Measurements from ENCODE around the gene ATF2.

ATF2 gene

GRCh38 chr2:175076272-175076671 lies 91.7 kb downstream of the ATF2 start:
- TF ChIP-seq CTCF (IDR thresholded peaks at IDR 0.05; ENCODE audit: low read depth, low read length): no peak
- H3K4me3 ChIP-seq (ENCODE audit: low read depth, low read length): no peak overlapping the region
- no peak for DNase-seq (ENCODE audit: low read depth, low spot score)
- in situ Hi-C loops (cut with HindIII; ENCODE audit: low sequenced_read_pairs): no loop called here

- no peak for TF ChIP-seq CTCF (IDR thresholded peaks at IDR 0.05; ENCODE audit: low read depth, low read length)
- no peak overlapping the region for H3K4me3 ChIP-seq (ENCODE audit: low read depth, low read length)
- no peak for DNase-seq (ENCODE audit: low read depth, low spot score)
- in situ Hi-C loops (cut with HindIII; ENCODE audit: low sequenced_read_pairs): no loop called here
Observed at GRCh38 chr2:175074478-175074877, 93.5 kb downstream of the ATF2 start.

GRCh38 chr2:175068534-175068933 lies 99.5 kb downstream of the ATF2 start:
- DNase-seq (ENCODE audit: low read depth, low spot score): no peak
- H3K4me3 ChIP-seq (ENCODE audit: low read depth, low read length): no peak overlapping the region
- in situ Hi-C loops (cut with HindIII; ENCODE audit: low sequenced_read_pairs): no loop called here
- TF ChIP-seq CTCF (IDR thresholded peaks at IDR 0.05; ENCODE audit: low read depth, low read length): no peak

- in situ Hi-C loops (cut with HindIII; ENCODE audit: low sequenced_read_pairs): no loop called here
- no peak overlapping the region for H3K4me3 ChIP-seq (ENCODE audit: low read depth, low read length)
- DNase-seq (ENCODE audit: low read depth, low spot score): no peak
- no peak for TF ChIP-seq CTCF (IDR thresholded peaks at IDR 0.05; ENCODE audit: low read depth, low read length)
Observed at GRCh38 chr2:175066411-175066810, 101.6 kb downstream of the ATF2 start.

GRCh38 chr2:175064797-175065196 lies 103.2 kb downstream of the ATF2 start:
- in situ Hi-C loops (cut with HindIII; ENCODE audit: low sequenced_read_pairs): no loop called here
- no peak for DNase-seq (ENCODE audit: low read depth, low spot score)
- H3K4me3 ChIP-seq (ENCODE audit: low read depth, low read length): no peak overlapping the region
- TF ChIP-seq CTCF (IDR thresholded peaks at IDR 0.05; ENCODE audit: low read depth, low read length): no peak

GRCh38 chr2:175063741-175064140 lies 104.3 kb downstream of the ATF2 start:
- no peak for DNase-seq (ENCODE audit: low read depth, low spot score)
- no peak overlapping the region for H3K4me3 ChIP-seq (ENCODE audit: low read depth, low read length)
- no peak for TF ChIP-seq CTCF (IDR thresholded peaks at IDR 0.05; ENCODE audit: low read depth, low read length)
- in situ Hi-C loops (cut with HindIII; ENCODE audit: low sequenced_read_pairs): no loop called here
